Effector memory CD8-positive, alpha-beta T cell (primary cell): ENCODE measurements around the gene ACOT7.

Experiments used
- ATAC-seq: fragments of 150-1000 bp; cut with Tn5 transposase; replicated peaks from 2 replicates; pipeline ENCODE4 v1.10.0; 2021; ENCODE audit warnings: mild to moderate bottlenecking, moderate library complexity
- DNase-seq, 3 experiments: peaks; one replicate each; pipeline ENCODE4 v3.0.0; 2021
- H3K27ac Mint-ChIP-seq, 2 donors: one replicate each; pipeline ENCODE4 v1.8.0; 2022; ENCODE audit warnings: mild to moderate bottlenecking in 2 of 2, mixed read lengths in 2 of 2, moderate library complexity in 2 of 2
- H3K27me3 Mint-ChIP-seq, 2 donors: one replicate each; pipeline ENCODE4 v1.8.0; 2022; ENCODE audit warnings: mixed read lengths in 2 of 2
- H3K36me3 Mint-ChIP-seq: one replicate; pipeline ENCODE4 v1.8.0; 2022; ENCODE audit warnings: mild to moderate bottlenecking, moderate library complexity, mixed read lengths; ENCODE audit not compliant: insufficient read depth
- H3K4me1 Mint-ChIP-seq, 2 donors: one replicate each; pipeline ENCODE4 v1.8.0; 2022; ENCODE audit warnings: low read depth in 2 of 2, mixed read lengths in 2 of 2
- H3K4me3 Mint-ChIP-seq, 2 donors: one replicate each; pipeline ENCODE4 v1.8.0; 2022; ENCODE audit warnings: mild to moderate bottlenecking in 2 of 2, mixed read lengths in 2 of 2, moderate library complexity in 2 of 2
- H3K9me3 Mint-ChIP-seq, 2 donors: one replicate each; pipeline ENCODE4 v1.8.0; 2022; ENCODE audit warnings: mixed read lengths in 2 of 2

Gene ACOT7

DNA sequence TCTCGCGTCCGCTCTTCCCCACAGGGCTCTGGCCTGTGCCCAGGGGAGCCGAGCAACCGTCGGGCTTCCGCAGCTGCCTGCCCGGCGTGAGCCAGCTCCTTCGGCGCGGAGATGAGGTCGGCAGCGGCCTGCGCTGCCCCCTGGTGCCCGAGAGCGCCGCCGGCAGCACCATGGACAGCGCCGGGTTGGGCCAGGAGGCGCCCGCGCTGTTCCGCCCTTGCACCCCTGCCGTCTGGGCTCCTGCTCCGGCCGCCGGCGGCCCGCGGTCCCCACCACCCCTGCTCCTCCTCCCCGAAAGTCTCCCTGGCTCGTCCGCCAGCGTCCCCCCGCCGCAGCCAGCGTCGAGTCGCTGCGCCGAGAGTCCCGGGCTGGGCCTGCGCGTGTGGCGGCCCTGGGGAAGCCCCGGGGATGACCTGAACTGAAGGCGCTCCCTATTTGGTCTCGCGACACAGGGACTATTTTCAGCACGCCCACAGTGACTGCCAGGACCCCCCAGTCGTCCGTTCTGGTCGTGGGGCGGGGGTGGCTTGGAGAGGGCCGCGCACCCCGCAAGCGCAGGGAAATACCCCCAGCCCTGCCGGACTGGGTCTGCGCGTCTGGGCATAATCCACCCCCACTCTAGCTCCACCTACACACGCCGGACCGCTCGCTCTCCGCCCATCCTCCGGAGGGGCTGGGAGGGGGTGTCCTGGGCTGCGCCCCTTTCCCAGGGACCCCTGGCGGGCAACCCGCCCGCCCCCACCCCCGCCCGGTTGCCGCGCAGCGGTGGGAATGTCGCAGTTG is 148.3 kb downstream of the ACOT7 start:
- peaks cover 7 to 17% of the 10 kb centered on the region in 2 donors for H3K4me1 Mint-ChIP-seq
- H3K27ac Mint-ChIP-seq, result no peak overlapping the region
- H3K4me3 Mint-ChIP-seq, result no peak overlapping the region
- peak; percentile 87 for ATAC-seq
- peak; percentile 74 to 81 (median 78) for DNase-seq
- peaks cover 46 to 72% of the 10 kb centered on the region in 2 donors for H3K27me3 Mint-ChIP-seq
- H3K9me3 Mint-ChIP-seq, result no peaks in the 10 kb centered on the region
- H3K36me3 Mint-ChIP-seq, result peaks cover 14% of the 10 kb centered on the region

DNA sequence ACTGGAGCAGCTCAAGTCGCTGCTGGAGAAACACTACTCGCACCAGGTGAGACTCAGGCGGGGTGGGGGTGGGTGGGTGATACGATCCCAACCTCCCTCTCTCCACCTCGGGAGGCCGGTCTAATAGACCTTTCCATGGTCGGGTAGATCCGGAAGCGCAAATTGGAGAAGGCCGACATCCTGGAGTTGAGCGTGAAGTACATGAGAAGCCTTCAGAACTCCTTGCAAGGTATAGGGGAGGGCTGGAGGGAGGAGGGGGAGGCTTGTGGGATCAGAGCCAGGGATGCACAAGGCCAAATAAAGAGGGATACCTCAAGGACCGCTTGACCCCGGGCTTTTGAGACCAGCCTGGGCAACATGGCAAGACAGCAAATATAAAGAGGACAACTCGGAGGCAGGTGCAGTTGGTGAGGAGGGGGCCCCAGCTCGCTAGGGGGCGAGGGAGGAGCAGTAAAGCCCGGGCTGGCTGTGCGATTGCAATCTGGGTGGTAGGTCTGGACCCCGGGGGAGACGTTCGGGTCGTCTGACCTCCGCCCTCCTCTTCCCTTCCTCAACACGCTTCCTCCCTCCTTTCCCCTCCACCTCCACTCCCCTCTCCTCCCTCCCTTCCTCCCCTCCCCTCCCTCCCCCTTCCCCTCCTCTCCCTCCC is 149.0 kb downstream of the ACOT7 start:
- Mint-ChIP-seq H3K27ac (no peak overlapping the region), H3K9me3 (no peaks in the 10 kb centered on the region), H3K27me3 (peaks cover 49 to 75% of the 10 kb centered on the region in 2 donors), H3K4me3 (peak overlapping the region; percentile 20 to 33), H3K4me1 (peaks cover 7 to 17% of the 10 kb centered on the region in 2 donors), H3K36me3 (peaks cover 17% of the 10 kb centered on the region)
- ATAC-seq (no peak), DNase-seq (no peak)

DNA sequence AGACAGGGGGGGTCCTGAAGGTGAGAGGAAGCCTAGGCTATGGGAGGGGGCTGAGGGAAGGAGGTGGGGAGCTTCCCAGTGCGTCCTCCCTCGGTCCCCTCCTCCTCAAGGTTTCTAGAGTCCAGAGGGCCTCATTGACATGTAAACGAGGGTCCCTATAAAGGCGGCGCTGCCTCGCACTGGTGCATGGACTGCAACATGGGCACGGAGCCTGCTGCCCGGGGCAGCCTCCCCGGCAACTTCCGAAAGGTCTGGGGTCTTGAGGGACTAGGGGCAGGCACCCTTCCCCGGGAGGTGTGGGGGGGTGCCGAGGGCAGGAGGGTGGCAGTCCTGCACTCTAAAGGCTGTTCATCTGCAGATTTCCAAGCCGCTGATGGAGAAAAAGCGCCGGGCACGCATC is 149.6 kb downstream of the ACOT7 start, which contains the start of gene HES3:
HES3 (plus strand) TSS at position 187 of the 400 bp plus-strand sequence; CDS start at position 374, 187 bp downstream.
- Mint-ChIP-seq H3K4me1 (peaks cover 7 to 17% of the 10 kb centered on the region in 2 donors), H3K27me3 (peaks cover 55 to 80% of the 10 kb centered on the region in 2 donors), H3K36me3 (peaks cover 17% of the 10 kb centered on the region), H3K9me3 (no peaks in the 10 kb centered on the region), H3K4me3 (peak within 1 kb of the TSS; percentile 20 to 33), H3K27ac (no peak within 1 kb of the TSS)
- DNase-seq, result no peak
- no peak for ATAC-seq

DNA sequence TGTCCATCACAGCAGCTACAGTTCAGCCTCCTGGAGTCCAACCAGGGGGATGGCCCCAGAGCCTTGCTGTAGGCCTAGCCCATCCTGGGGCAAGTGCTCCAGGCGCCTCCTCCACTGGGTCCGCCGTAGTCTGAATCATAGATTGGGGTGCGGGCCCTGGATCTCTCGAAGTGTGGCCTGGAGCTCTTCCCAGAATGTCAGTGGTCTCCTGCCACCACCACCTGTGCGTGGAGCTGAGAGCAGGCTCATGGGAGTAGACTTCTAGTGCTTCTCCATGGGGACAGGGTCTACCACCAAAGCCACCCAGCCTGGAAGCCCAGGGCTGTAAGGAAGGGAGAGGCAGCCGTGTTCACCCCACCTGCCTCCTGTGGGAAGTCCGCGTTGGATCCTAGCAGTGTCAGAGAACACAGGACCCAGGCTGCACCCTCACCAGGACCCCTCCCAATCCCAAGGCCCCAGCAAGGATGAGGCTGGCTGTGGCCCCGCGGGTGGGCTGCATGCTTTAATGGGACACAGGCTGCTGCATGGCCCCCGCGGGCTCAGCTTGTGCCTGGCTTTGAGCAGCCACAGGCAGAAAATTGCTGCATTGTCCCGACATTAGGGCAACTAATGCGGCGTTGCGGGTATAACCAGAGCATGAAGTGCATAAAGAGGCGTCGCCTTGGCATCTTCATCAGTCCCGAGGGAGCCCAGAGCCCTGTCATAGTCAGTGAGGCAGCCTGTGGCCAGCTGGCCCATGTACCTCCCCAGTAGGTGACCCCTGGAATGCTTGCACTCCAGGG is 150.3 kb downstream of the ACOT7 start:
- peaks cover 54 to 79% of the 10 kb centered on the region in 2 donors for H3K27me3 Mint-ChIP-seq
- ATAC-seq, result no peak

DNA sequence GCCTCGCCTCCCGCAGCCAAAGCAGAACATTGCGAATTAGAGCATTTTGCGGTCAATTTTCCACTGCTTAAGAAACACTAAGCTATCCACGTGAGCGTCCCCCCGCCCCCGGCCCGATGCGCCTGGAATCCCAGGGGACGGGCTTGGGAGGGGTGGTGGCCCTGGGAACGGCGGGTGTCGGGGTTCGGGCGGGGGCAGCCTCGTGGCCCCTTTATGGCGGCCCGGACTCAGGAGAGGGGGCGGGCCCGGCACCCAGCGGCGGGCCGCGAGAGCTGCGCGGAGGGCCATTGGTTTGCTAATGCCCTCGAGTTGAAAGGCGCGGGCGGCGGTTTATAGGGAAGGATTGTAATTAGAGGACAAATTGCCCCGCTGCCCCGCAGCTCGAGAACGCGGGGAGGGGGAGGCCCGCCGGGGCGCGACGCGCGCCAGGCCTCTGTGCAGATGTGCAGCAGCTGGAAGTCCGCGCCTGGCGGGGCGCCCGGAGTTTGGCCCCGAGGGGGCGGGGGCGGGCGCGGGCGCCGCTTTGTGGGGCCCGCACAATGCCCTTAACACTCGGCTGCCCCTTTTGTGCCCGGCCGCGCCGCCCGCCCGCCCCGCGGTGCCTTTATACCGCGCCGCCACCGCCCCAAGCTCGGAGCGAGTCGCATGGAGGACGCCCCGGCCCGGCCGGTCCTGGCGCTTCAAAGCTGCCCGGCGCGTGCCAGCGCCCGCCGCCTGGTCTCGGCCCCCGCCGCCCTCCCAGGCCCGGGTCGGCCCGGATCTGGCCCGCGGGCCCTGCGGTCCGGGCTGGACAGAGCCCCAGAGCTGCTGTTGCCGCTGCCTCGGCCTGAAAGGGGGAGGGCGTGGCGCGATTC is 151.5 kb downstream of the ACOT7 start:
- Mint-ChIP-seq H3K4me1 (peaks cover 7 to 17% of the 10 kb centered on the region in 2 donors), H3K36me3 (peaks cover 17% of the 10 kb centered on the region), H3K27ac (no peak overlapping the region), H3K27me3 (peaks cover 46 to 68% of the 10 kb centered on the region in 2 donors), H3K9me3 (no peaks in the 10 kb centered on the region), H3K4me3 (no peak overlapping the region)
- no peak for ATAC-seq
- no peak for DNase-seq

More for the DNA sequence above, 150.3 kb downstream of the ACOT7 start:
- peaks cover 17% of the 10 kb centered on the region for H3K36me3 Mint-ChIP-seq
- no peaks in the 10 kb centered on the region for H3K9me3 Mint-ChIP-seq
- no peak overlapping the region for H3K27ac Mint-ChIP-seq
- H3K4me1 Mint-ChIP-seq, result peaks cover 7 to 17% of the 10 kb centered on the region in 2 donors
- no peak for DNase-seq
- H3K4me3 Mint-ChIP-seq, result no peak overlapping the region

DNA sequence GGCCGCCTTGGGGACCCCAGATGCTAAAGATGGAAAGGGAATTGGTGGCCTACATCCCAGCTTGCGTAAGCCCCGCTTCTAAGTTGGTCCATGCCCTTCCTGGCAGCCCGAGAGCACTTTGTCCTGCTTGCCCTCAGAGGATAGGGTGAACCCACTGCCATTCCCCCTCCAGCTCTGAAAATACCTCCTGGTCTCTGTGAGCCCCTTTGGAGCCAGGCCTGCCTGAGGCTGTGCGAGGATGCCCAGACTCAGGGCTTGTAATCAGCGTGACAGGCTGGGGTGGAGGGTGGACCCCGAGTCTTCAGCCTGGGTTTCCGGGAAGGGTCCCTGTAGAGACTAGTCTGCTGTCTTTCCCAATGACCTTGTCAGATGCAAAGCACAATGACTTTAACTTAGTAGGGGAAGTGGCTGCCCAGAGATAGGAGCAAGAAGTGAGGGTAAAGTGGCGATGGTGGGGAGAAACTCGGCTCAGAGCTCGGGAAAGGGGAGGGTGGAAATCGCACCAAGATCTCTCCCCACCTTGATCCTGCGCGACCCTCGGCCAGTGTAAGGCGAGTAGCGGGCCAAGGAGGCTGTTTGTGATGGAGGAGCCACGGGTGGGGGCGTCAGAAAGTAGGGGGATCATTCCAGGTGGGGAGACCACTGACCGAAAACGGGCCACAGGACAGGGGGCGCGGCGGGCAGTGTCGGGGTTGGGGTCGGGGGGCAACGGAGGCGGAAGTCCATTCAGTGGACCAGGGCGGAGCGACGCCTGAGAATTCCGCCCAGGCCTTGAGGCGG is 152.3 kb downstream of the ACOT7 start:
- no peak overlapping the region for H3K27ac Mint-ChIP-seq
- ATAC-seq, result no peak
- peaks cover 0 to 9% of the 10 kb centered on the region in 2 donors for H3K4me1 Mint-ChIP-seq
- no peaks in the 10 kb centered on the region for H3K9me3 Mint-ChIP-seq
- peaks cover 37 to 59% of the 10 kb centered on the region in 2 donors for H3K27me3 Mint-ChIP-seq
- peak overlapping the region; percentile 31 to 63 for H3K4me3 Mint-ChIP-seq
- peaks cover 15% of the 10 kb centered on the region for H3K36me3 Mint-ChIP-seq
- no peak for DNase-seq

DNA sequence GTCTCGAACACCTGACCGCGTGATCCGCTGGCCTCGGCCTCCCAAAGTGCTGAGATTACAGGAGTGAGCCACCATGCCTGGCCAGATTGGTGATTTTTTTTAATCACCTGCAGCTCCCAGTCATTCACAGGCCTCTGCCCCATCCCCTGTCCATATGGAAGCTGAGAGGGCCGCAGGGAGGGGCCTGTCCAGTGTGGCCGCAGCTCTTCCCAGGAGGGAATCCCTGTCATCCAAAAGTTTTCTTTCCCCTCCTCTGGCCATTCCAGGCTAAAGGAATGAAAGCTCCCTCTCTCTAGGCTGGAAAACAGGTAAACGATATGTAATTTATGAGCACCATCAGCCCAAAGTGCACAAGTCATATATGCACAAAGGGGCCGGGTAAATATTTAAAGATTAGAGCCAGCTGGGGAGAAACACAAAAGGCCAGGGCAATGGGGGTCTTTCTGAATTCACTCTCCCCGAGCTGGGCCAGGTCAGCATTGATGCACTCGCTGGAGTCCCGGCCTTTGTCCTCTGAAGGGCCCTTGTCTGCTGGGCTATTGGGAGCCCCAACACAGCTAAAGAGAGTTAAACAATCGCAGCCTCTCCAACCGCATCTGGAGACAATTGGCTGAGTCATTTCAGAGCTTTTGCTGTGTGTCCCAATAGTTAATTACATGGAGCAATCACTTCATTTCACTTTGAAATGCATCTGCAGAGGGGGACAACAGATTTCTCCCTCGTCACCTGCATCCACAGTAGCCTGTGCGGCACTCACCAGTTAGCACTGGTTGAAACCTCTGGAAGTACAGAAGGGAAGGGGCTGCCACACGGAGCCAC is 153.4 kb downstream of the ACOT7 start:
- peaks cover 37 to 58% of the 10 kb centered on the region in 2 donors for H3K27me3 Mint-ChIP-seq
- peaks cover 0 to 7% of the 10 kb centered on the region in 2 donors for H3K4me1 Mint-ChIP-seq
- no peak for ATAC-seq
- H3K27ac Mint-ChIP-seq, result no peak overlapping the region
- no peak for DNase-seq
- no peak overlapping the region for H3K4me3 Mint-ChIP-seq
- peaks cover 15% of the 10 kb centered on the region for H3K36me3 Mint-ChIP-seq
- H3K9me3 Mint-ChIP-seq, result no peaks in the 10 kb centered on the region

DNA sequence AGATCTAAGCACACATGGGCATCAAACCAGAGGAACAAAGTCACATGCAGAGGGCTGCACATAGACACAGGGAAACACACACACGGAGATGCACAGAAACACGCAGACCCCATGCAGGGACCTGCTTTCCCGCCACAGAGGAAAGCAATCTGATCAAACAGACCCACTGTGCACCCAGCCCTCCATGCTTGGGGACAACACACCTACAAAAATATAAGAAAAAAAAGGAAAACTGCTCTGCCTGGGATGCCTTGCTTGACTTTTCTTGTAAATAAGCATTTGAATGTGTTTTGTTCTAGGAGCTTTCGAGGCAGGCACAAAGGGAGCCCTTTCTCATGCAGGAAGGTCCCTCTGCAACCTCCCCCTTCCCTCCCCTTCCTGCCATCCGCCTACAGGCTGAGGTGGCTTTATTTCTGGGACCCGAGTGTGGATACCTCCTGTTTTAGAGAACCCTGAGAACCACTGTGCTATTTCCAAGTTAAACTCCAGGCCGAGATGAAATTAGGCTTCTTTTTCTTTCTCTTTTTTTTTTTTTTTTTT is 154.3 kb downstream of the ACOT7 start:
- ATAC-seq (no peak), DNase-seq (no peak)
- Mint-ChIP-seq H3K27ac (no peak overlapping the region), H3K4me3 (no peak overlapping the region), H3K9me3 (no peaks in the 10 kb centered on the region), H3K27me3 (peaks cover 37 to 51% of the 10 kb centered on the region in 2 donors), H3K36me3 (peaks cover 15% of the 10 kb centered on the region), H3K4me1 (peaks cover 0 to 7% of the 10 kb centered on the region in 2 donors)

DNA sequence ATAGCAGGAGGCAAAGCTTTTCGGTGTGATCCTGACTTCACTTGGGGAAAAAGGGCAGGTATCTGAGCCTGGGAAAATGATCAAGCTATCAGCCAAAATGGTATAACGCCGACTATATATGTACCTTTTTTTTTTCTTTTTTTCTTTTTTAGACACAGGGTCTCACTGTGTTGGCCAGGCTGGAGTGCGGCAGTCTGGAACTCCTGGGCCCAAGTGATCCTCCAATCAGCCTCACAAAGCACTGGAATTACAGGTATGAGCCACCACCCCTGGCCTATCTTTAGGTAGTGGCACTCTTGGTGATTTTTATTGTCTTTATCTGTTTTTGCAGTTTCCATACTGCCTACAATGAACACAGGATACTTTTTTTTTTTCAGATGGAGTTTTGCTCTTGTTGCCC is 156.5 kb downstream of the ACOT7 start:
- Mint-ChIP-seq H3K27me3 (peaks cover 26 to 36% of the 10 kb centered on the region in 2 donors), H3K4me3 (peak overlapping the region; percentile 64 to 72), H3K4me1 (peaks cover 0 to 11% of the 10 kb centered on the region in 2 donors), H3K27ac (no peak overlapping the region), H3K9me3 (no peaks in the 10 kb centered on the region), H3K36me3 (peaks cover 27% of the 10 kb centered on the region)
- DNase-seq (no peak), ATAC-seq (no peak)

DNA sequence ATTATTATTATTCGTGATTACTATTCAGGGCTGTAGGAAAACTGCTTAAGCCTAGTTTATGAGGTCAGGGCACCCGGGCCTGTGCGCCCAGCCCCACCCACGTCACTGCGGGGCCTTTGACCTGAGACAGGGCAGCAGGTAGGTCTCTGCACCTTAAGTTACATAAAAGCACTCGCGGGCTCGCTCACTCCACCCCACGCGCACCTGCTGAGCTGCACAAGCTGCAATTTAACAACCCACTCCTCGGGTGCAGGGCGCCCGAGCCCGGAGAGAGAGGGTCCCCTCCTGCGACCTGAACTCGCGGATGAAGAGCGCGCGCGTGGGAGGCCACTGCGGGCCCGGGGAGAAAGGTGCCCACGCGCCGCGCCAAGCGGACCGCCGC is 158.3 kb downstream of the ACOT7 start:
- Mint-ChIP-seq H3K4me3 (peak overlapping the region; percentile 85 to 86), H3K9me3 (no peaks in the 10 kb centered on the region), H3K27ac (peak overlapping the region; percentile 68 to 72), H3K27me3 (peaks cover 15 to 19% of the 10 kb centered on the region in 2 donors), H3K36me3 (peaks cover 44% of the 10 kb centered on the region), H3K4me1 (peaks cover 0 to 4% of the 10 kb centered on the region in 2 donors)
- peak; percentile 20 for ATAC-seq
- DNase-seq, result no peak

DNA sequence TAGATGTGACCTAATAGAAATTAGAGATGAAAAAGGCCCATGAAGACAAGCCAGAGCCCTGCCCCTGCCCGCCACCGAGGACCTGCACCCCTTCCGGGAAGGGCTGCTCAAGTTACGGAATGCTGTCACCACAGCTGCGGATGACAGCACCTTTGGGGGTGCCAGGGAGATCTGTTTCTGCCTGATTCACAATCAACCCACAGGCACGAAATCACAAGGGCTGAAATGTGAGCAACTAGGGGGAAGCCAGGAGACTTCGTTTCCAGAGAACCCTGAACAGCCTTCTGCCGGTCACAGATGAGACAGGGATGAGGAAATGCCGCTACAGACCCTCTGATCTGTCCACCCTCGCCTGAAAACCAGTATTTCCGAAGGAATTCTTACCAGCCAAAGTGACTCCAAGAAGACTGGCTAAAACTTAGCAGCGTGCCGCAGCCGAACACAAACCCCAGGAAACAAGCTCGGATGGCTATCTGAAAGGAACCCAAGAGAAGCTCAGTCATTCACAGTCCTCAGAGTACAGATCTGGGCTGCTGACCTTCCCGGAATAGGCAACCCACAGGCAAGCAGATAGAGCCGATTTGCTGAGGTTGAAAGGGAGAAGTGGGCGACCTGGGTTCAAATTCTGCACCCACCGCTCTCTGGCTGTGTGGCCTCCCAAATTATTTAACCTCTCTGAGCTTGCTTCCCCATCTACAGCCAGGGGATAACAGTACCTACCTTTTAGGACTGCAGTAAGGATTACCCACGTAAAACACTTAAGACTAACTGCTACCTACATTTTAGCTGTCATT is 158.9 kb downstream of the ACOT7 start:
- H3K4me1 Mint-ChIP-seq, result peaks cover 0 to 4% of the 10 kb centered on the region in 2 donors
- peaks cover 9 to 13% of the 10 kb centered on the region in 2 donors for H3K27me3 Mint-ChIP-seq
- H3K36me3 Mint-ChIP-seq, result peaks cover 46% of the 10 kb centered on the region
- peak overlapping the region; percentile 85 to 86 for H3K4me3 Mint-ChIP-seq
- H3K9me3 Mint-ChIP-seq, result no peaks in the 10 kb centered on the region
- H3K27ac Mint-ChIP-seq, result peak overlapping the region; percentile 68 to 72
- DNase-seq (no peak), ATAC-seq (no peak)
